ENCODE data around the gene TST. TPM values are rescaled to one million over a fixed set of nuclear protein-coding genes. Genes with fewer than 3 reads are reported as not detected.

Gene TST
- polyA plus RNA-seq, 3 donors: 17.3 to 41.7 (median 34.5) TPM

DNA sequence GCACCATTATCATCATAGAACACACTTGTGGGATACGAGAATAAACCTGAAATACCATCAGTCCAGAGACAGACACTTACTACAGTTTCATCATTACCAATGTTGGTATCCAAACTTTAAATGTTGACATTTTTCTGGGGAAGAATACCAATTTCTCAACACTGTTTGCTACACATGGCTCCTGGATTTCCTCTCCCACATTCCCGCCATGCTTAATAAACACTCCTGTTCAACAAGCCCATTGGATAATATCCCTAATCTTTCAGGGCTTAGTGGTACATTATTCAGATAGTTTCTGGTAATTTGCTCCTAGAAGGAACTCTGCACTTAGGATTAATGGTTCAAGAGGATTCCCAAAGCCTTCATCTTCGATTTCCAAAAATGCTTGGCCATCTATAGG is 57.6 kb downstream of the TST start:
- no peaks in the 10 kb centered on the region for H3K36me3 Mint-ChIP-seq
- no peak overlapping the region for H3K4me3 Mint-ChIP-seq
- Histone ChIP-seq H3K9me3 (replicated peaks in 1 of 2; ENCODE audit: control insufficient read depth in 1 of 2, insufficient read depth in 1 of 2, low read length in 2 of 2) (peaks cover 0 to 5% of the 10 kb centered on the region in 2 donors), H3K9ac (ENCODE audit: insufficient read depth, low read length, poor library complexity, severe bottlenecking) (no peak overlapping the region), H2AFZ (ENCODE audit: insufficient read depth, low read depth, low read length, poor library complexity, severe bottlenecking) (no peak overlapping the region), H3K36me3 (replicated peaks in 1 of 2; ENCODE audit: control insufficient read depth in 1 of 2, insufficient read depth in 2 of 2, low read length in 2 of 2) (no peaks in the 10 kb centered on the region), H3K79me2 (ENCODE audit: insufficient read depth, low read length) (no peaks in the 10 kb centered on the region), H3K27me3 (ENCODE audit: control insufficient read depth in 2 of 2, insufficient read depth in 2 of 2, low read length in 2 of 2) (peaks cover 3 to 9% of the 10 kb centered on the region in 2 donors), H3K4me2 (replicated peaks; ENCODE audit: extremely low read depth, low read length, poor library complexity, severe bottlenecking) (no peak overlapping the region), H4K20me1 (ENCODE audit: insufficient read depth, low read length) (no peaks in the 10 kb centered on the region), H3K4me1 (ENCODE audit: control insufficient read depth in 1 of 2, insufficient read depth in 2 of 2, low read length in 2 of 2) (peaks cover 5 to 12% of the 10 kb centered on the region in 2 donors), H3K27ac (ENCODE audit: low read depth in 1 of 2, low read length in 2 of 2) (no peak overlapping the region), H3K4me3 (replicated peaks in 1 of 3; ENCODE audit: low read depth in 2 of 3, low read length in 3 of 3) (no peak overlapping the region)
- DNase-seq: no peak
- WGBS (ENCODE audit: insufficient coverage): 89% methylated on average over 1 of the region's 3 CpGs
- peaks cover 10% of the 10 kb centered on the region for H3K4me1 Mint-ChIP-seq
- H3K9me3 Mint-ChIP-seq: peaks cover under 1 to 8% (median 4%) of the 10 kb centered on the region in 7 donors
- no peak overlapping the region for H3K27ac Mint-ChIP-seq
- peaks cover 12 to 18% (median 12%) of the 10 kb centered on the region in 3 donors for H3K27me3 Mint-ChIP-seq (ENCODE audit: low read depth in 3 of 3)
- intact Hi-C loops (cut with micrococcal nuclease): no loop called here
- no peak for TF ChIP-seq CTCF (IDR thresholded peaks at IDR 0.05)

Small RNA genes within 50 kb of the gene (small RNA-seq; reads per million reads assigned to genes)
- gene RF00019 (ENCODE audit: insufficient read length, low read depth): not detected

Other genes with a start within 250 kb of the TST start
- gene IFT27, start 243.3 kb downstream of the TST start, polyA plus RNA-seq: 10 to 100 TPM; 12.5 to 16.9 (median 14.6) TPM
- gene PVALB, start 202.4 kb downstream of the TST start, polyA plus RNA-seq: under 1 TPM in 1 of 3 donors, not detected in 2; 0.65 TPM
- 100 to 1,000 TPM; 206 to 249 (median 209) TPM for gene NCF4, start 158.4 kb downstream of the TST start, polyA plus RNA-seq
- 10 to 100 TPM; 29.9 to 91.1 (median 52.7) TPM for gene CSF2RB, start 105.8 kb downstream of the TST start, polyA plus RNA-seq
- gene MPST, start 295 bp upstream of the TST start, polyA plus RNA-seq: 10 to 100 TPM; 27.9 to 53.7 (median 51.2) TPM
- gene KCTD17, start 32.3 kb upstream of the TST start, polyA plus RNA-seq: 10 to 100 TPM in 1 of 3 donors, 1 to 10 TPM in 2; 8.4 to 40.0 (median 9.0) TPM
- gene TMPRSS6, start 90.3 kb upstream of the TST start, polyA plus RNA-seq: not detected
- 1 to 10 TPM in 1 of 3 donors, under 1 TPM in 2; 0.05 to 1.7 (median 0.60) TPM for gene IL2RB, start 130.5 kb upstream of the TST start, polyA plus RNA-seq
- 1 to 10 TPM in 1 of 3 donors, under 1 TPM in 2; 0.14 to 2.3 (median 0.24) TPM for gene C1QTNF6, start 168.8 kb upstream of the TST start, polyA plus RNA-seq
- under 1 TPM in 1 of 3 donors, not detected in 2; 0.04 TPM for gene SSTR3, start 193.0 kb upstream of the TST start, polyA plus RNA-seq
- 100 to 1,000 TPM; 360 to 529 (median 526) TPM for gene RAC2, start 224.8 kb upstream of the TST start, polyA plus RNA-seq

All from CD14-positive monocyte (primary cell).